Loucy (cell line): ENCODE data around the gene SVEP1.

Experiments used
- H2AFZ ChIP-seq: fragments of 200-600 bp; sonication (generic); 2 replicates; pipeline ENCODE4 v1.6.0; 2016; ENCODE audit warnings: antibody characterized with exemption, mild to moderate bottlenecking, low read length, moderate library complexity
- H3F3A ChIP-seq: fragments of 200-600 bp; 2 replicates; pipeline ENCODE4 v1.6.0; 2016; ENCODE audit warnings: antibody characterized with exemption, low read depth, mild to moderate bottlenecking
- H3K27me3 ChIP-seq: fragments of 200-600 bp; sonication (generic); 2 replicates; pipeline ENCODE4 v1.6.1; 2014; ENCODE audit warnings: low read length, mild to moderate bottlenecking; ENCODE audit not compliant: insufficient read depth, poor library complexity, severe bottlenecking
- H3K36me3 ChIP-seq: fragments of 200-600 bp; sonication (generic); 2 replicates; pipeline ENCODE4 v1.6.1; 2016; ENCODE audit warnings: low read length; ENCODE audit not compliant: insufficient read depth
- H3K4me1 ChIP-seq: fragments of 200-600 bp; sonication (generic); 2 replicates; pipeline ENCODE4 v1.5.1; 2014; ENCODE audit warnings: low read length, mild to moderate bottlenecking; ENCODE audit not compliant: insufficient read depth, poor library complexity, severe bottlenecking
- H3K4me2 ChIP-seq: fragments of 200-600 bp; sonication (generic); 2 replicates; pipeline ENCODE4 v1.6.0; 2014; ENCODE audit warnings: antibody characterized with exemption, low read length, low read depth, mild to moderate bottlenecking; ENCODE audit not compliant: poor library complexity, severe bottlenecking
- H3K4me3 ChIP-seq: fragments of 200-600 bp; sonication (generic); 2 replicates; pipeline ENCODE4 v1.5.1; 2014; ENCODE audit warnings: low read length, mild to moderate bottlenecking, mixed read lengths; ENCODE audit not compliant: poor library complexity, severe bottlenecking
- H3K79me2 ChIP-seq: fragments of 200-600 bp; sonication (generic); 2 replicates; pipeline ENCODE4 v1.6.1; 2014; ENCODE audit warnings: low read length; ENCODE audit not compliant: insufficient read depth
- H3K9ac ChIP-seq: fragments of 200-600 bp; sonication (generic); 2 replicates; pipeline ENCODE4 v1.6.0; 2014; ENCODE audit warnings: mild to moderate bottlenecking, low read depth, low read length, moderate library complexity; ENCODE audit not compliant: poor library complexity, severe bottlenecking
- H3K9me2 ChIP-seq: fragments of 200-600 bp; sonication (generic); replicated peaks from 2 replicates; pipeline ENCODE4 v1.6.1; 2016; ENCODE audit warnings: low read depth, low read length, mixed read lengths
- H3K9me3 ChIP-seq: fragments of 200-600 bp; sonication (generic); 2 replicates; pipeline ENCODE4 v1.6.1; 2014; ENCODE audit warnings: mild to moderate bottlenecking, antibody characterized with exemption, low read length, low read depth; ENCODE audit not compliant: insufficient read depth
- H4K20me1 ChIP-seq: fragments of 200-600 bp; sonication (generic); 2 replicates; pipeline ENCODE4 v1.6.0; 2014; ENCODE audit warnings: antibody characterized with exemption, low read length, mild to moderate bottlenecking; ENCODE audit not compliant: insufficient read depth, poor library complexity, severe bottlenecking
- EZH2phosphoT487 ChIP-seq: fragments of 200-600 bp; IDR thresholded peaks from 2 replicates; pipeline ENCODE4 v1.6.1; 2018; ENCODE audit warnings: antibody characterized with exemption, mild to moderate bottlenecking, moderate library complexity, borderline replicate concordance
- TF ChIP-seq, protein P1 (sequence below): fragments of 200-600 bp; sonication (generic); conservative IDR thresholded peaks from 2 replicates; pipeline ENCODE4 v1.5.1; 2014; ENCODE audit warnings: mild to moderate bottlenecking, antibody characterized with exemption, low read length

SVEP1 gene

GRCh38 chr9:110329639-110330230, 249.8 kb downstream of the SVEP1 start:
- Histone ChIP-seq H3K27me3 (no peaks in the 10 kb centered on the region), H3K4me3 (no peak overlapping the region), H3K9me2 (no peaks in the 10 kb centered on the region), H4K20me1 (no peaks in the 10 kb centered on the region), H3K36me3 (no peaks in the 10 kb centered on the region), H3F3A (no peaks in the 10 kb centered on the region), H3K9me3 (no peaks in the 10 kb centered on the region), H2AFZ (no peak overlapping the region), H3K79me2 (no peaks in the 10 kb centered on the region), H3K4me2 (no peak overlapping the region), H3K4me1 (no peaks in the 10 kb centered on the region), H3K9ac (no peak overlapping the region)
- TF ChIP-seq, protein P1, sequence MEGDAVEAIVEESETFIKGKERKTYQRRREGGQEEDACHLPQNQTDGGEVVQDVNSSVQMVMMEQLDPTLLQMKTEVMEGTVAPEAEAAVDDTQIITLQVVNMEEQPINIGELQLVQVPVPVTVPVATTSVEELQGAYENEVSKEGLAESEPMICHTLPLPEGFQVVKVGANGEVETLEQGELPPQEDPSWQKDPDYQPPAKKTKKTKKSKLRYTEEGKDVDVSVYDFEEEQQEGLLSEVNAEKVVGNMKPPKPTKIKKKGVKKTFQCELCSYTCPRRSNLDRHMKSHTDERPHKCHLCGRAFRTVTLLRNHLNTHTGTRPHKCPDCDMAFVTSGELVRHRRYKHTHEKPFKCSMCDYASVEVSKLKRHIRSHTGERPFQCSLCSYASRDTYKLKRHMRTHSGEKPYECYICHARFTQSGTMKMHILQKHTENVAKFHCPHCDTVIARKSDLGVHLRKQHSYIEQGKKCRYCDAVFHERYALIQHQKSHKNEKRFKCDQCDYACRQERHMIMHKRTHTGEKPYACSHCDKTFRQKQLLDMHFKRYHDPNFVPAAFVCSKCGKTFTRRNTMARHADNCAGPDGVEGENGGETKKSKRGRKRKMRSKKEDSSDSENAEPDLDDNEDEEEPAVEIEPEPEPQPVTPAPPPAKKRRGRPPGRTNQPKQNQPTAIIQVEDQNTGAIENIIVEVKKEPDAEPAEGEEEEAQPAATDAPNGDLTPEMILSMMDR = no peak
- no peak for TF ChIP-seq EZH2phosphoT487

- H3F3A ChIP-seq = no peaks in the 10 kb centered on the region
- no peak overlapping the region for H3K4me2 ChIP-seq
- no peaks in the 10 kb centered on the region for H3K9me2 ChIP-seq
- H3K9me3 ChIP-seq = no peaks in the 10 kb centered on the region
- H3K9ac ChIP-seq = no peak overlapping the region
- H3K36me3 ChIP-seq = no peaks in the 10 kb centered on the region
- H3K79me2 ChIP-seq = no peaks in the 10 kb centered on the region
- no peaks in the 10 kb centered on the region for H3K27me3 ChIP-seq
- H3K4me3 ChIP-seq = no peak overlapping the region
- H4K20me1 ChIP-seq = no peaks in the 10 kb centered on the region
- TF ChIP-seq EZH2phosphoT487 = no peak
- TF ChIP-seq, protein P1 = no peak
- H3K4me1 ChIP-seq = no peaks in the 10 kb centered on the region
- H2AFZ ChIP-seq = no peak overlapping the region
These were observed 250.8 kb downstream of the SVEP1 start for GRCh38 chr9:110328763-110329162.

GRCh38 chr9:110327716-110328115, 251.8 kb downstream of the SVEP1 start:
- H3K9me2 ChIP-seq = no peaks in the 10 kb centered on the region
- H3K9ac ChIP-seq = no peak overlapping the region
- no peaks in the 10 kb centered on the region for H4K20me1 ChIP-seq
- H3K4me2 ChIP-seq = no peak overlapping the region
- H3K9me3 ChIP-seq = no peaks in the 10 kb centered on the region
- H3K79me2 ChIP-seq = no peaks in the 10 kb centered on the region
- H3K4me1 ChIP-seq = no peaks in the 10 kb centered on the region
- TF ChIP-seq, protein P1 = no peak
- no peak for TF ChIP-seq EZH2phosphoT487
- no peaks in the 10 kb centered on the region for H3K27me3 ChIP-seq
- no peak overlapping the region for H2AFZ ChIP-seq
- H3K36me3 ChIP-seq = no peaks in the 10 kb centered on the region
- no peak overlapping the region for H3K4me3 ChIP-seq
- no peaks in the 10 kb centered on the region for H3F3A ChIP-seq
